GM19035 (cell line): ENCODE data around the gene GTF2I.
A peak's percentile ranks its signal among the peaks of the same experiment; 100 is the strongest.
"Not testable (repeated sequence)": the region's sequence is repeated elsewhere in the genome, so short reads cannot be mapped to it uniquely, and the experiment has no call there.

Experiments used
- ATAC-seq: cut with Tn5 transposase; IDR thresholded peaks from one replicate; pipeline ENCODE4 v1.9.1; 2021; ENCODE audit not compliant: unreplicated experiment

The GTF2I gene

DNA sequence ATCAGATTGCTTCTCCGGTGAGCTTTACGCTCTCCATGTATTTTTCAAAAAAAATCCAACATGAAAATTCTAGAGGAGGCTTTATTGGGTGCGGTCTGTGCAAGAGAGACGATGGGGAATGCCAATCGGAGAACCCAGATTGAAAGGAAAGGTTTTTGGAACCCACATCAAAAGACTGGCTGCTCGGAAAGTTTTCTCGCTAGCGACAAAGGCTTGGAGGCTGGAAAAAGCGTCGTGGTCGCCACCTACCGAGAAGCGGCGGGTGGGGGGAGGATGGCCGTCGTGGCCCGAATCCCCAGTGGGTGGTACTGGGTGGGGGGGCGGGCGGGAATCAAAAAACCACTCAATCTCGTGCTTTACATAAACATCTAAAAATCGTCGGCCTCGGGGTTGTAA lies 1.1 kb upstream of the GTF2I start:
- ATAC-seq, result no peak

DNA sequence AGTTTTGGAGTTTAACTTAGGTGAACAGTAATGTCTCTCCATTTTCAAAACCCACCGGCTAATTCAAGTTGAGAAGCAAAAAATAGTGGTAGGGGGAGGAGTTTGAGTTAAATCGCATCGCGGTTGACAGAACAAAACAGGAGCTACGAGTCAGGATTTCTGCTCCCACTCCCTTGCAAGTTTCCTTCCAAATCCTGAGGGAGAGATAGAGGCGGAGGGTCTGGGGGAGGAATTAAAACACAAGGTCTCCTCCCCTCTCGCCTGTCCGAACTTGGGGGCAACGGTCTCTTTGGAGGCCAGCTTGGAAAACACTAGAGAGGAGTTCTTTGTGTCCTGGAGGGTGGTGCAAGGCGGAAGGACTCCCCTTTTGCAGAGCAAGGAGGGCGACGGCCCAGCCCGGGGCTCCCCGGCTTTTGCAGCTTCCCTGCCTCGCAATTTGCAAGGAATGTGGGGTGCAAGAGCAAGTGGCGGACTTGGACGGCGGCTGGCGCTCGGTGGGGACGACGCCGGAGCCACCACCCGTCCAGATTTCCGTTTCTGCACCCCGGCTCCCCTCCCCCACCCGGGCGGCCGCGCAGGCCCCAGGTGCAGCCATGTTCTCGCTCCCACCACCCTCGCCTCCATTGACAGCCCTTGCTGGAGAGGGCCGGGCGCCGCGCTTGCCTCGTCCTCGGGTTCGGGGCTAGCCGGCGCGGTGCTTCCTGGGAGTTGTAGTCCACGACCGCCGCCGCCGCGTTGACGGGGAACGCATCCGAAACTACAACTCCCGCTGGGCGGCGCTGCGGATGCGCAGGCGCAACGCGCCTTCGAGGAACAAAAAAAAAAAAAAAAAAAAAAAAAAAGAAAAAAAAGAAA lies 454 bp upstream of the GTF2I start:
- peak; percentile 63 for ATAC-seq

DNA sequence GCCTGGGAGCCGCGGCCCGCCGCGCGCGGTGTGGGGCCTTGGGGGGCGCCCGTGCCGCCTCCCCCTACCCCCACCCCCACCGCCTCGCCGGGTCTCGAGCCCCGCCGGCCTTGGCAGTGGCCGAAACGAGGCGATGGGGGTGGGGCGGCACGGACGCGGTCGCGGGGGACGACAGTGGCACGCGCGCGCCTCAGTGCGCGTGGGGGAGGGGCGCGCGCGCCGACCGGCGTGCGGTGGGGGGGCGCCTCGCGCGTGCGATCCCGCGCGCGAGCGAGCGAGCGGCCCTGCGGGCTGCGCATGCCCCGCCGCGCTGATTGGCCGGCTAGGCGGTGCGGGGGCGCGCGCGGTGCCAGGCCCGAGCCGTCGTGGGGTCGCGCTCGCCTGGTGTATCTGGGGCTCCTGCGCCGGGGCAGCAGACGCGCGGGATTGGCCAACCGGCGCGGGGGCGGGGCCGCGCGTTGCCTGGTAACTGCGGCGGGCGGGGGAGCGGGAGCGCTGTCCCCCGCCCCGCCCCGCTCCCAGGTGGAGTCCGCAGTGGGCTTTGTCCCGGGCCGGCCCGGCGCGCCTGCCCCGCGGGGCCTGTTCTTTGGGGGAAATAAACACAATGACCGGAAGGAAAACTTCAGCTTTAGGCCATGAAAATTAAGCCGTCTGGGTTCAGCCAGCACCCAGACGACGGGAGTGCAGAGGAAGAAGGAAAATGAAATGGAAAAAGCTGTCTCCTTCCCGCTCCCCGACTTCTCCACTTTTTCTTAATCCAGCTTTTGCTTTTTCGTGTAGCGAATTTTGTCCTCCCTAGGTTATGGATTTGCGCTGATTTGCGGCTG lies 873 bp downstream of the GTF2I start:
- ATAC-seq, result peak; percentile 58

DNA sequence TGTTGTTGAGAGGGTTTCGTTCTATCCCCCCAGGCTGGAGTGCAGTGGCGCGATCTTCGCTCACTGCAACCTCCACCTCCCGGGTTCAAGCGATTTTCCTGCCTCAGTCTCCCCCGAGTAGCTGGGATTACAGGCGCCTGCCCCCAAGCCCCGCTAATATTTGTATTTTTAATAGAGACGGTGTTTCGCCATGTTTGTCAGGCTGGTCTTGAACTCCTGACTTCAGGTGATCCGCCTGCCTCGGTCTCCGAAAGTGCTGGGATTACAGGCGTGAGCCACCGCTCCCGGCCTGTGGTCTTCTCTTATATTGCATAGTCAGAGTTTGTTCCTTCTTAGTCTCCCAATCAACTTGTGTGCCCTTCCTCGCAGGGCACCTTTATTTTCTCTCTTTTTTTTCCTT lies 2.7 kb downstream of the GTF2I start:
- not testable (repeated sequence) for ATAC-seq

DNA sequence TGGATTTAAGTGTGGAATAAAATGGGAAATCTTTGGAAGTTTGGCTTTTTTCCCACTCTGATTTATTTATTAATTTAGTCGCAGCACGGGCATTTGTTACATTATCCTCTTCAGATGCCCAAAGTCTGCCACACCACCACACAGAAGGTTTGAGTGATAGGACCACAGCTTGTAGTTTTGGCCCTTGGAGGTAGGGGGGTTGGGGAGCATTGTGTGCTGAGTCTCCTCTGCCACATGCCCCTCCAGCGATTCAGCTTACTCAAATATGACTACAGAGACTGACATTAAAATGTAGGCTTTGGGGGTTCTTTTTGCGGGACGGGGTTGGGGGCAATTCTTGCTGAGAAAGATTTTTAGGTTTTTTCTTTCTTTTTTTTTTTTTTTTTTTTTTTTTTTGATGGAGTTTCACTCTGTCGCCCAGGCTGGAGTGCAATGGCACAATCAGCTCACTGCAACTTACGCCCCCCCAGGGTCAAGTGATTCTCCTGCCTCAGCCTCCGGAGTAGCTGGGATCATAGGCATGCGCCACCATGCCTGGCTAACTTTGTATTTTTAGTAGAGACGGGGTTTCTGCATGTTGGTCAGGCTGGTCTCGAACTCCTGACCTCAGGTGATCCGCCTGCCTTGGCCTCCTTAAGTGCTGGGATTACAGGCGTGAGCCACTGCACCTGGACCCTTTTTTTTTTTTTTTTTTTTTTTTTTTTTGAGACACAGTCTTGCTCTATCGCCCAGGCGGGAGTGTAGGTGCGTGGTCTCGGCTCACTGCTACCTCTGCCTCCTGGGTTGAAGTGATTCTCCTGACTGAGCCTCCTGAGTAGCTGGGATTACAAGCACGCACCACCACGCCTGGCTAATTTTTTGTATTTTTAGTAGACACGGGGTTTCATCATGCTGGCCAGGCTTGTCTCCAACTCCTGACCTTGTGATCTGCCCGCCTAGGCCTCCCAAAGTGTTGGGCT lies 4.6 kb downstream of the GTF2I start:
- not testable (repeated sequence) for ATAC-seq

DNA sequence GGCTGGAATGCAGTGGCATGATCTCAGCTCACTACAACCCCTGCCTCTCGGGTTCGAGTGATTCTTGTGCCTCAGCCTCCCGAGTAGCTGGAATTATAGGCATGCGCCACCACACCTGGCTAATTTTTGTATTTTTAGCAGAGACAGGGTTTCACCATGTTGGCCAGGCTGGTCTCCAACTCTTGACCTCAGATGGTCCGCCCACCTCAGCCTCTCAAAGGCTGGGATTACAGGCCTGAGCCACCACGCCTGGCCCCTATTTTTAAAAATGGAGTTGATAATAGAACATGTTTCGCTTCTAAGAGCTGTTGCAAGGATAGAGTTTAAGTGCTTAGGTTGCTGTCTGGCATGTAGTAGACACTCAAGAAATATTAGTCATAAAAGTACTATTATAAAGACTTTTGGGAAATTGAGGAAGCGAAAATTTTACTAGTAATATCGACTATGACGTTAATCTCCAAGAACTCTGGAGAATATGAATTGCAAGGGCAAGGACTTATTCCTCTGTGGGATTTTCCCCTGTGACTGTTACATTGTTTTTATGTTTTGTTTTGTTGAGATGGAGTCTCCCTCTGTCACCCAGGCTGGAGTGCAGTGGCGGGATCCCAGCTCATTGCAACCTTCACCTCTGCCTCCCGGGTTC lies 7.9 kb downstream of the GTF2I start:
- ATAC-seq, result no peak

DNA sequence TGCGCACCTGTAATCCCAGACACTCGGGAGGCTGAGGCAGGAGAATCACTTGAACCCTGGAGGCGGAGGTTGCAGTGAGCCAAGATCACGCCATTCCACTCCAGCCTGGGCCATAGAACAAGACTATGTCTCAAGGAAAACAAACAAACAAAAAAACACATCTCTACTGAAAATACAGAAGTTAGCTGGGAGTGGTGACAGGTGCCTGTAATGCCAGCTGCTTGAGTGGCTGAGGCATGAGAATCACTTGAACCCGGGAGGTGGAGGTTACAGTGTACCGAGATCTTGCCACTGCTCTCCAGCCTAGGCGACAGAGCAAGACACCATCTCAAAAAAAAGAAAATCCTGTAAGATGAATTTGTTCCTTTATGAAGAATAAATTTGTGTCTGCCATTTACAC lies 9.5 kb downstream of the GTF2I start:
- ATAC-seq, result not testable (repeated sequence)

DNA sequence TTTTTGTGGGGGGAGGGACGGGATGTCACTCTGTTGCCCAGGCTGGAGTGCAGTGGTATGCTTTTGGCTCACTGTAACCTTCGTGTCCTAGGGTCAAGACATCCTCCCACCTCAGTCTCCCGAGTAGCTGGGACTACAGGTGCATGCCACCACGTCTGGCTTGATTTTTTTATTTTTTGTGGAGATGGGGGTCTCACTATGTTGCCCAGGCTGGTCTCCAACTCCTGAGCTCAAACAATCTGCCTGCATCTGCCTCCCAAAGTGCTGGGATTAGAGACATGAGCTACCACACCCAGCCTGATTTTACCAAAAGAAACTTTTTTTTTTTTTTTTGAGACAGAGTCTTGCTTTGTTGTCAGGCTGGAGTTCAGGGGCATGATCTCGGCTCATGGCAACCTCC lies 10.0 kb downstream of the GTF2I start:
- ATAC-seq, result not testable (repeated sequence)

DNA sequence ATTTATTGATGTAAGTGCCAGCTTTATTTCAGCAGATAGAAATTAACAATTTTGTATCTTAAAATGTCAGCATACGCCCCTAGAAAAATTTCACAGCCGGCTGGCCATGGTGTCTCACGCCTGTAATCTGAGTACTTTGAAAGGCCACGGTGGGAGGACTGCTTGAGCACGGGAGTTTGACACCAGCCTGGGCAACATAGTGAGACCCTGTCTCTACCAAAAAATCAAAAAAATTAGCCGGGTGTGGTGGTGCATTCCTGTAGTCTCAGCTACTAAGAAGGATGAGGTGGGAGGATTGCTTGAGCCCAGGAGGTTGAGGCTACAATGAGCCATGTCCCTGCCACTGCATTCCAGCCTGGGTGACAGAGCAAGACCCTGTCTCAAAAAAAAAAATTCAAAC lies 14.1 kb downstream of the GTF2I start:
- no peak for ATAC-seq

DNA sequence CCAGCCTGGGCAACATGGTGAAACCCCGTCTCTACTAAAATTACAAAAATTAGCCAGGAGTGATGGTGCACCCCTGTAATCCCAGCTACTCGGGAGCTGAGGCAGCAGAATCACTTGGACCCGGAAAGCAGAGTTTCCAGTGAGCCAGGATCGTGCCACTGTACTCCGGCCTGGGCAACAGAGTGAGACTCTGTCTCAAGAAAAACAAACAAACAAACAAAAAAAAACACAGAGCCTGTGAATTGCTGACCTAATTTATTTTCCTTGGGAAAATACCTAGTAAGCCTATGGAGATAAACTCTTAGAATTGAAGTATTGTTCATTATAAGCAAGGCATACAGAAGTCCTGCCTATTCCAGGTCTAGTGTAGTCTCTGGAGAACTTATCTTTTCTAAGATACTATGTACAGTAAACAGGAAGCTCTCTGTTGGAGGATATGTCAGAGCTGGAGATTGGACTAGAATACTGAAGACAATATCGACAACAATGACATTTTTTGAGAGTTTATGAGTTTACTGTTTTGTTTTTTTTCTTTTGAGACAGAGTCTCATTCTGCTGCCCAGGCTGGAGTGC lies 14.9 kb downstream of the GTF2I start:
- no peak for ATAC-seq

DNA sequence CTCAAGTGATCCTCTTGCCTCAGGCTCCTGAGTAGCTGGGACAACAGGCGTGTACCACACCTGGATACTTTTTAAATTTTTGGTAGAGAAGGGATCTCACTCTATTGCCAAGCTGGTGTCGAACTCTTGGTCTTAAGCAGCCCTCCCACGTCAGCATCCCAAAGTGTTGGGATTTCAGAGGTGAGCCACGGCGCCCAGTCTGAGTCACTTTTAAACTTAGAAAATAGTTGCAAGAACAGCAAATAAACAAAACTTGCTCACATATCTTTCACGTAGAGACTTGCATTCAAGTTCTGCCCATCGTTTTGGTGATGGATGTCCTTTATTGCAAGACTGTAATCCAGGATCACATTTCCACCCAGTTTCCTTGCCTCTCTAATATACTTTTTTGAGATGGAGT lies 16.6 kb downstream of the GTF2I start:
- ATAC-seq, result no peak

DNA sequence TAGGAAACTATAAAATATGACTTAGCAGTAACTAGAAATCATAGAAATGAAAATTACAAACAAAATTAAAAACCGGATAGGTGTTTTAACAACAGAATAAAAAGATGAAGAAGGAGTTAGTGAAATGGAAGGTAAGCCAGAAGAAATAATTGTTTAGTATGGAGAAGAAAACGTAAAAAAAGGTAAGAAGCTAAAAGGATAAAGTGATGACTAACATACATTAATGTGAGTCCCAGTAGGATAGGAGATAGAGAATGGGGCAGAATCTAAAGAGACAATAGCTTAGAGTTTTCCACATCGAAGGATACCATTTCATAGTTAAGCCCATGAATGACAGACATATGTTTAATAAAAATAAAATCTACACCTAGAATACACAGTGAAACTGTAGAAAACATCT lies 25.3 kb downstream of the GTF2I start:
- ATAC-seq, result no peak

DNA sequence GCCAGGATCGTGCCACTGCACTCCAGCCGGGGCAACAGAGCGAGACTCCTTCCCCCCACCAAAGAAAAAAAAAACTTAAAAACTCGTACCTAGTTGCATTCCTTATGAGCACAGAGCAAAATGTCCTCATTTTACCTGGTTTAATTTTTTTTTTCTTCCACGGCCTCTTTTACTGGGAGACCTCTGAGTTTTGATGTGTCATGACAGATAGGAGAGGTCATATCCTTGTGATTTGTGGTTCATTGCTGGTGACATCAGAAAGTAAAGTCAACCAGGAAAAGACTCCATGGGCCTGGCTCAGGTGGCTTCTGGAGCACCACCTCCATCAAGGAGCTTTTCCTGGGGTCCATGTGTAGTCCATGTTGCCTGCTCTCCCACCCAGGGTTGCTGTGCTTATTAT lies 26.3 kb downstream of the GTF2I start:
- no peak for ATAC-seq

DNA sequence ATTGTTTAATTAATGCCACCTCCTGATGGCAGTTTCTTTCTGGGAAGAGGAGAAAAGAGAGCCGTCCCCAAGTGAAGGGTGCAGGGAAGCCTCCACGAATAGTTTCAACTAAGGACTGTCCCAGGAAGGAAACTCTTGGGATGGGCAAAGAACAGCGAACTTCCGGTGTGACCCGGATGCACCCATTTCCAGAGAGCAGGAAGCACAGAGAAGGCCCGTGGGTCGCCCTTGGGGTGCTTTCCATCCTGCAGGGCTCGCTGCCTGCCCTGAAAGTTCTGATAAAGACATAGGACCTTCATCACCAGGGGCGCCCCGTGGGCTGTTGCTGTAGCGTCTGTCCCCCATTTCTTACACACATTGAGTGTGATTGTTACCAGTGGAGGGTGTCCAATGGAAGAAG lies 27.0 kb downstream of the GTF2I start:
- no peak for ATAC-seq

DNA sequence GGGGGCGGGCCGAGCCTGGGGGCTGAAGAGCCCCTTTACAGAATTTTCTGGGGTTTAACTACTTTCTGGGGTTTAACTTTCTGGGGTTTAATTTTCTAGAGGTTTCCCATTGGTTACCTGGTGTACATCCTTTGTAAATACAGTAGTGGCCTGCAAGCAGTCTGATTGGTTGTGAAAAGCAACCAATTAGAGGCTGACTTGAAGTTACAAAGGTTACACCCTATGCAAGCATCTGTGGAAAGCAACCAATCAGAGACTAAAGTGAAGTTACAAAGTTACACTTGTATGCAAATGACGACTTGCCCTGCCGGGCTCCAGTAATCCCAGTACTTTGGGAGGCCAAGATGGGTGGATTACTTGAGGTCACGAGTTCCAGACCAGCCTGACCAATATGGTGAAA lies 27.4 kb downstream of the GTF2I start:
- ATAC-seq, result no peak

DNA sequence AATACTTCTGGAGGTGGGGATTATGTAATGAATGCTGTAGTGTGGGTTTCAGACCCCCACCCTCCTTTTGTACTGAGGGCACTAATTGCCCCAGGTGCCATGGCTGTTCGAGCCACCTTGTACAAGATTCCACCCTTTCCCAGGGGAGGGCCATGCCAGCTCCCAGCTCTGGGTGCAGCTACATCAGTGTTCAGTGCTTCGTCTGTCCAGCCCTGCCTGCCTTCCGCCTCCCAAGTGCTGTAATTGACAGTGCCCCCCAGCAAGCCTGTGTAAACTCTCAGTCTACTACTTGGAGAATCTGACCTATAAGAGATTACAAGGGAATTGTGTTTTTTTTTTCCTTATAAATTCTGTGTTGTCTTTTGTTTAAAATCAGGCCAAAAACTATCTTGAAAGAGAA lies 33.0 kb downstream of the GTF2I start:
- ATAC-seq, result no peak

DNA sequence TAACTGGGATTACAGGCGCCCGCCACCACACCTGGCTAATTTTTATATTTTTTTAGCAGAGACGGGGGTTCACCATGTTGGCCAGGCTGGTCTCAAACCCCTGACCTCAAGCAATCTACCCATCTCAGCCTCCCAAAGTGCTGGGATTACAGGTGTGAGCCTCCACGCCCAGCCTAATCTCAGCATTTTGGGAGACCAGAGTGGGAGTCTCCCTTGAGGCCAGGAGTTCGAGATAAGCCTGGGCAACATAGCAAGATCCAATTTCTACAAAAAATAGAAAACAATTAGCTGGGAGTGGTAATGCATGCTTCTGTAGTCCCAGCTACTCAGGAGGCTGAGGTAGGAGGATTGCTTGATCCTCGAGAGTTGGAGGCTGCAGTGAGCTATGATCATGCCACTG lies 46.9 kb downstream of the GTF2I start:
- not testable (repeated sequence) for ATAC-seq

DNA sequence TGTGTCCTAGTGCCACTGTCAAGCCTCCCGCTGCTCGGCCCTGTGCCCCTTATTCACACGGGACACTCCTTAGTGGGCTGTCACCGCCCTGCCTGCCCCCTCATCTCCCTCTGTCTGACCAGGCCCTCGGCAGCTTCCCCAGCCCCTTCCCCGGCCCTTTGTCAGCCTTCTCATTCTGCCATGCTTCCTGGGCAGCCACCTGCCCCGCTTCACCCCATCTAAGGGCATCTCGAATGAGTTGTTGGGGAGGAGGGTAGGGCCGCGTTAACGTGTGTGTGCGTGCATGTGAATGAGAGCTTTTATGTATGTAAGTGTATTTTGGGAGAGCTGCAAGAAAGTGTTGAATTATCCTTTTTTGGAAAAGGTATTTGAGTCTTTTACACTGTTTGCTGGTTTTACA lies 49.7 kb downstream of the GTF2I start:
- no peak for ATAC-seq

DNA sequence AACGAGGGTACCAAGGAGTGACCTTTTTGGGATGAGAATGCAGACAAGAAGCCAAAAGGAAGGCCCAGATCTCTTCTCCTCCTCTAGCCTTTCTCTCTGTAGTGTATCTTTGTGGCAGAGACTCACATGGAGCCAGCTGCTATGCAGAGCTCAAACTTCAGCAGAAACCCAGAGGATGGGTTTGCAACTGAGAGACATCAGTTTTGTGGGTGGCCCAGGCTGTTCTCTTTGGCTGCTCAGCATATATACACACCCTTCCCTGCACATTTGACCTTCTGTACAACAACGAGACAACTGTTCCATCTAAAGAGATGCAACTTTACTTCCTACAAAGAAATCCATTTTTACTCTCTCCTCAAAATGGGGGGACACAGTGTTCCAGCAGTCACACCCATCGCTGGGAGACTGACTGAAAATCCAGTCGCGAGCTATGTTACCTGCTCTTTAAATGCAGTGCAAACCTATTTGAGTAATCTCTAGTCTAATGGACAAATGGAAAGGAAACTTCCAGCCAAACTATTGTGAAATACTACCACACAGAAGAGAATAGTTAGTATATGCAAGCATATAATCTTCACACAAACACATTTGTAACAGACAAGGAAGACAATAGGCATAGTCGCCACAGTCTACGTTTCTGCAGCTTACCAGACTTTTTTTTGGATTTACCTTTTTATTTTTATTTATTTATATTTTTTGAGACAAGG lies 51.2 kb downstream of the GTF2I start:
- no peak for ATAC-seq
